Measurements from ENCODE around the gene RNMT. TPM values are rescaled to one million over a fixed set of nuclear protein-coding genes. Genes with fewer than 3 reads are reported as not detected.

The RNMT gene
- total RNA-seq, 1 donor from 2014 or later = 40.8 TPM

GRCh38 chr18:13758622-13759021 is 32.1 kb downstream of the RNMT start:
- no peak for TF ChIP-seq CTCF (conservative IDR thresholded peaks at IDR 0.05)
- no peak for DNase-seq (ENCODE audit: extremely low spot score, unreplicated experiment)
- H3K9me3 Mint-ChIP-seq = no peaks in the 10 kb centered on the region
- H3K4me3 Mint-ChIP-seq = no peak overlapping the region
- no peak overlapping the region for H3K27ac Mint-ChIP-seq
- H3K27me3 Mint-ChIP-seq = no peaks in the 10 kb centered on the region
- H3K4me1 Mint-ChIP-seq (ENCODE audit: unreplicated experiment) = no peaks in the 10 kb centered on the region
- peaks cover 45% of the 10 kb centered on the region for H3K36me3 Mint-ChIP-seq

GRCh38 chr18:13760047-13760446 is 33.6 kb downstream of the RNMT start:
- Mint-ChIP-seq H3K27me3 (no peaks in the 10 kb centered on the region), H3K4me1 (ENCODE audit: unreplicated experiment) (no peaks in the 10 kb centered on the region), H3K27ac (no peak overlapping the region), H3K36me3 (peaks cover 46% of the 10 kb centered on the region), H3K9me3 (peaks cover 8% of the 10 kb centered on the region), H3K4me3 (no peak overlapping the region)
- TF ChIP-seq CTCF (conservative IDR thresholded peaks at IDR 0.05) = no peak
- no peak for DNase-seq (ENCODE audit: extremely low spot score, unreplicated experiment)

GRCh38 chr18:13762690-13763439 is 36.4 kb downstream of the RNMT start:
- H3K36me3 Mint-ChIP-seq = peaks cover 24% of the 10 kb centered on the region

GRCh38 chr18:13775058-13775457 is 48.6 kb downstream of the RNMT start:
- no peaks in the 10 kb centered on the region for H3K36me3 Mint-ChIP-seq
- no peaks in the 10 kb centered on the region for H3K9me3 Mint-ChIP-seq
- H3K27ac Mint-ChIP-seq = no peak overlapping the region
- no peaks in the 10 kb centered on the region for H3K4me1 Mint-ChIP-seq (ENCODE audit: unreplicated experiment)
- no peak for TF ChIP-seq CTCF (conservative IDR thresholded peaks at IDR 0.05)
- no peak overlapping the region for H3K4me3 Mint-ChIP-seq
- H3K27me3 Mint-ChIP-seq = no peaks in the 10 kb centered on the region
- DNase-seq (ENCODE audit: extremely low spot score, unreplicated experiment) = no peak

More at GRCh38 chr18:13762690-13763439, 36.4 kb downstream of the RNMT start:
- TF ChIP-seq CTCF (conservative IDR thresholded peaks at IDR 0.05) = no peak
- no peak overlapping the region for H3K4me3 Mint-ChIP-seq
- no peak for DNase-seq (ENCODE audit: extremely low spot score, unreplicated experiment)
- no peaks in the 10 kb centered on the region for H3K27me3 Mint-ChIP-seq
- no peak overlapping the region for H3K27ac Mint-ChIP-seq
- peaks cover 19% of the 10 kb centered on the region for H3K9me3 Mint-ChIP-seq
- no peaks in the 10 kb centered on the region for H3K4me1 Mint-ChIP-seq (ENCODE audit: unreplicated experiment)

GRCh38 chr18:13791181-13791580 is 64.7 kb downstream of the RNMT start:
- no peaks in the 10 kb centered on the region for H3K4me1 Mint-ChIP-seq (ENCODE audit: unreplicated experiment)

More at GRCh38 chr18:13791181-13791580, 64.7 kb downstream of the RNMT start:
- H3K4me3 Mint-ChIP-seq = no peak overlapping the region
- H3K27ac Mint-ChIP-seq = no peak overlapping the region
- H3K9me3 Mint-ChIP-seq = no peaks in the 10 kb centered on the region
- no peak for TF ChIP-seq CTCF (conservative IDR thresholded peaks at IDR 0.05)
- DNase-seq (ENCODE audit: extremely low spot score, unreplicated experiment) = no peak
- no peaks in the 10 kb centered on the region for H3K36me3 Mint-ChIP-seq
- H3K27me3 Mint-ChIP-seq = peaks cover 5% of the 10 kb centered on the region
